GM18526 (cell line): ENCODE results near the gene FAN1.

Experiments
- POLR2A ChIP-seq: IDR thresholded peaks from 3 replicates; pipeline ENCODE4 v1.6.1; 2011; ENCODE audit not compliant: insufficient read length; ENCODE audit errors: extremely low read depth

FAN1 gene

DNA sequence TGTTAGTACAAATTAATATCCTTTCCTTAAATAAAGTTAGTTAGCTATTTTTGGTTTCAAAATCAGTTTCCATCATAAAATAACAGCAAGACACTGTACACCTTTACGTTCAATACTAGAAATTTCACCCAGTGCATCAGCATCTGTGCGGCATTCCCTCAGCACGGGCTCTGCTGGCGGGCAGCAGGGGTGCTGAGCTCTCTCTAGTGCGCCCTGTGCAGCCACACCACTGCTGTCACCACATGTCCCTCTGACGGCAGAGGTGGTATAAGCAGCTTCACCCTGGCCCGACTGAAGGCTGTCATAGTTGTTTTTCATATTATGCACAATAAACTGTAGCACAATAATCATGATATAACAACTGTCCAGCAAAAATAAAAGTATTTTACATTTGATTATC is 35.4 kb downstream of the FAN1 start:
- TF ChIP-seq POLR2A = no peak

DNA sequence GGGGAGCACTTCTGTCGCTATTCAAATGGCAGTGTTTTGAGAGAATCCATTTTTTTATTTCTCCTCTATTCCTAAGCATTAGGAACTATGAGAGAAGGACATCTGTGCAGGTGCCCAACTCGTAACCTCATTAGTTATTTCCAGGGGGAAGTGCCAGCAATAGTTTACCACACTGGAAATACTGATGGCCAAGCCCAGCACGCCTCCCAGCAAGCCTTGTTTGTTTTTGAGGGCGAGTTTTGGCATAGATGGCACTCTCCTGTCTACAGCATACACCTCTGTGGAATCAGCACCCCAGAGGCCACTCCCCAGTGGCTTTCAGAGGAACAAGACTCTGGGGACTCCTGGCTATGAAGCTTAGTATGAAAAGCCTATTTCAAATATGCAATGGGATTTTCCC is 36.6 kb downstream of the FAN1 start:
- TF ChIP-seq POLR2A = no peak

DNA sequence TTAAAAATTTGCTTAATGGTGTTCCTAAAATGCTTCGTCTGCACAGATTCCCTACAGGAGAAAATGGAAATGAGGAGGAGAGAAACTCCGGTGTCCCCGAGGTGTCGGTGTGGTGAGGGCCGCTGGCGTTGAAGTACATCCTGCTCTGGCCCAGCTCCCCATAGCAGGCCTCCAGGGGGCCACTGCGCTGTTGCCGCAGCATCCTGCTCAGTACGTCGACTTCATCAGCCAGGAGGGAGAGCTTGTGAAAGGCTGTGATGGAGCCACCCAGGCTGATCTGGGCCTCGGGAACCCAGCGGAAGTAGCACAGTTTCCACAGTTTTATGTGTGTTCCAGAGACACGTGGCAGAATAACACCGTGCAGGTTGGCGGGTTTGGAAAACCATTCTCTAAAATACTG is 37.8 kb downstream of the FAN1 start:
- TF ChIP-seq POLR2A = no peak

DNA sequence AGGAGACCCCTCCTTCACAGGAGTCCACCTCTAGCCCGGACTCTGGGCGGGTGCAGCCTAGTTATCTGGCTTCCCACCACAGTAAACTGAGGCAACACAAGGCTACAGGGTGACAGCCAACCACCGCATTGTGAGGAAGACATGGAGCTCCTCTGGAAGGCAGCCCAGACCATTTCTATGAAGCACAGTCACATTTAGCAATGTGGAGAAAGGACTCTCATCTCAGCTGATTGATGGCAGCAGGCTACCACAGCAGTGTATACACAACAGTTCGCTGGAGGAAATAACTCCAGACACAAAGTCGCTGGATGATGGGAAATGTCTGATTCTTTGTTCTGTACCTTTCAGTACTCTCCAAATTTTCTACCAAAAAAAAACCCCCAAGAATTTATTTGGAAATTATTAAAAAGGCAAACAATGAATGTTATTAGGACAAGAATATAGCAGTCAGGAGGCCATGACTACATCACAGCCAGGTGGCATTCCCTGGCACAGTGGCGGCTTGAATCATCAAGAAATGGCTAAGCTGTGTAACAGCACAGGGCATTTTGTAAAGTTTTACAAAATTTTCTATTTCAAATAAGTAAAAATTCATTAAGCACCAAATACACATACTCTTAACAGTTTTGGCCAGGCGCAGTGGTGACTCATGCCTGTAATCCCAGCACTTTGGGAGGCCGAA is 40.1 kb downstream of the FAN1 start:
- TF ChIP-seq POLR2A = no peak

DNA sequence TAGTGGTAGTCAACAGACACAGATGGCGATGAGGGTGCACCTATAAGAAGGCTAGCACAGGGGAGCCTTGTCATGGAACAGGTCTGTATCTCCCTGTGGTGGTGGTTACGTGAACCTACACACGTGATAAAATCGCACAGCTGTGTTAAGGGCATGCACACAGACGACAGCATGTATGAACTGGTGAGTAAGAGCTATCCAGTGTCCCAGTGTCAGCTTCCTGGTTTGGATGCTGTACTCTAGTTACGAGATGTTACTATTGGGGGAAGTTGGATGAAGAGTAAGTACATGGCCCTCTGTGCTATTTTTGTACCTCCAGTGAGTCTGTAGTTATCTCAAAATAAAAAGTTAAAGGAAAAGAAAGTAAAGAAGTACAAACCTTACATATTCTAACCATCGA is 49.5 kb downstream of the FAN1 start:
- no peak for TF ChIP-seq POLR2A

DNA sequence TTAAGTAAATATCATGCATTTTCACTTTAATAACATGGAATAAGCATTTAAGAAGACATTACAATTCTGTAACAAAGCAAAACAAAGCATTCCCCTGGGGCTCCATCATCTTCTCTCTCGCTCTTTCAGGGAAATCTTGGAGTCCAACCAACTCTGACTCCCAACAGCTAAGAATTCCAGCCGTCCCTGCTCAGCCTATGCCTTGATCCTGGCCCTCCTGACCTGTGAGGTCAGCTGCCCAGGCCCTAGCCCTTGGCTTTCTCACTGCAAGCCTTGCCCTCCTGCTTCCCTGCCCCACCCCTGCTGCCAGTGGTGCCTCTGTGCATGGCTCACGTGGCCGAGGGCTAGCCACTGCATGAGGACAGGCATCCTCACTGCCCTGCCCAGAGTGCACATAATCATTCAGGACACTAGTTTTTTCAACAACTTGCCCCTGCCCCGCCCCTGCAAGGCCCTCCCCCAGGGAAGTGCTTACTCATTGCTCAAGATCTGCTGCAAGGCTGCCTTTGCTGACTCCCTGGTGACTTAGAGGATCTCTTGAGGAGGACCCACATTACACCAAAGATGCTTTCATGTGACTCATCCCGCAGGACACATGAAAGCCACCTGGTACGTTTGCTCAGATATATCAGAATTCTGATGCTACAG is 50.1 kb downstream of the FAN1 start:
- no peak for TF ChIP-seq POLR2A

DNA sequence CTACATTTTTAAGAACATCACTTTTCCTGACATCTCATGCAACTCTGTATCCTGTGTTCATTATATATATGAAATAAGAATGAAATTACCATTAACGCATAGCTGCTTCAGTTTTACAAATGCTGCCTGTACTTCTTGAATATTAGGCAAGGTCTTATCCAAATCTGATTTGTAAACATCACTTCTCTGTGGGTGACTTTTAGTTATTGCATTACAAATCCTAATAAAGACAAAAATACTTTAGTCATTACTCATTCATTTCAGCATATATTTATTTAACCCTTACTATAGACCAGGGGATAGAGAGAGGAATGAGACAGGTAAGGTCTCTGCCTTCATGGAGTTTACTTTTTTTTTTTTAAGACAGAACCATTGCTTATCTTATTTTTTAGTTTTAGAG is 51.0 kb downstream of the FAN1 start:
- TF ChIP-seq POLR2A = no peak

DNA sequence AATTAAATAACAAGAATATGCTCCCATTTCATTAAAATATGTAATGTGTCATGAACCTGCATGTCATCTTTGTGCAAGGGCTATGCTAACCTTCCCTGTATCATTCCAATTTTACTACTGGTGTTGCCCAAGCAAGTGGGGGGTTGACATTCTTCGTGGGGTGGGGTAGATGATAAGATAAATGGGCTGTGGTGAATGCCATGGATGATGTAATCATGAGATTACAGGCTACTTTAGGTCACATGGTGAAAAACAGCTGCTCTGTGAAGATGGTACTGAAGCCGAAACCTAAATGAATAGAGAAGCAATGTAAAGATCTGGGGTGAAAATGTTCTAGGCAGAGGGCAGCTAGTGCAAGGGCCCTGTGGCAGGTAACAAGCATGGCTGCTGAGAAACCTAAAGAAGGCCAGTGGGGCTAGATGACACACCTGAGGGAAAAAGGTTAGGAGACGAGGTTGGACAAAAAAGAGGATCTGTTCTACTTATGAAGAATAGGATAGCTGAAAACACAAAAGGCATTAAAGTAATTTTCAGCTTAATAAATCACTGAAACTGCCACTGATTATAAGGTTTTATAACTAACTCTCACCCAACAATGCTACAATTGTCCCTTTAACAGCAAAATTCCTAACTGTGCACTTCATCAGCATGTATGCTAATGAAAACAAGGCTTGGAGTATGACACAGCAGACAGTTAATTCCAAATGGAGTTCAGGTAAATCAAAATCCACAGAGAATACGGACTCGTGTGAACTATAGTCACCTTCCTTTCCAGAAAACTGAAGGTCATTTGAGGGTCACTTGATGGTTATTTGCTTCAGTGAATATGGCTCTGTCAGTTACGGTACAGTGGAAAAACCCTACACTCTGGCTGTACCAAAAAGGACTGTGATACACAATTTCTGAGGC is 52.8 kb downstream of the FAN1 start:
- TF ChIP-seq POLR2A = no peak

DNA sequence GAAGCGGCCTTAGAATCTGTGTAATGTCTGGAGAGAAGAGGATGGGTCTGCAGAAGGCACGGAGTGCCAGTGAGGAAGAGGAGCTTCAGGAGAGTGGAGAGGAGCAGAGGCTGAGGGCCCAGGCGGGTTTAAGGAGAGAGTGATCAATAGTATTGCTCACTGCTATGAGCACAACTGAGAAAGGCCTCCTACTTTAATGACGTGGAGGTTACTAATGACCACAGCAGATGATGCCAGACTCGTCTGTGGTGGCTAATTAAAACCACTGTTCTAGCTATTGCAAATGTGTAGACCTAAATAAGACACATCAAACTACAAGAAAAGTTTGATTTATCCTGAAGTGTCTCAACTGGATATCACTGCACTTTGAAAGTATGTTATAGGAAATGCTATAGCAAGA is 54.5 kb downstream of the FAN1 start:
- no peak for TF ChIP-seq POLR2A

DNA sequence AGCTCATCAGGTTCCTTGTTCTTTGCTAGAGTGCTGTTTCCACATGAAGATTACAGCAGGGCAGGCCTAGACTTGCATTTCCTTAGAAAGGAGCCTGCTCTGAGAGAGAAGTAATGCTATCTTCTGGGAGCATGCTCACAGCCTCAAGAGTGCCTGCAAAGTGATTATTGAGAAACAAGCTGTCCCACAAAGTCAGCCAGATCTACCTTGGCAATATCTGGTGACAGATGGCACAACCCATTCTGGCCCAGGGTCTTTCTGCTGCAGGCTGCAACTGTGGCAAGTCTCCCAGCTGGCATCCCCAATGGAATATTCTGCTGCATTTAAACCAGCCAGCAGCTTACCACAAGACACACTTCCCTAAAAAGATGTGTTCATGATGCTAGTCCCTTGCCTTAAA is 58.4 kb downstream of the FAN1 start:
- no peak for TF ChIP-seq POLR2A

DNA sequence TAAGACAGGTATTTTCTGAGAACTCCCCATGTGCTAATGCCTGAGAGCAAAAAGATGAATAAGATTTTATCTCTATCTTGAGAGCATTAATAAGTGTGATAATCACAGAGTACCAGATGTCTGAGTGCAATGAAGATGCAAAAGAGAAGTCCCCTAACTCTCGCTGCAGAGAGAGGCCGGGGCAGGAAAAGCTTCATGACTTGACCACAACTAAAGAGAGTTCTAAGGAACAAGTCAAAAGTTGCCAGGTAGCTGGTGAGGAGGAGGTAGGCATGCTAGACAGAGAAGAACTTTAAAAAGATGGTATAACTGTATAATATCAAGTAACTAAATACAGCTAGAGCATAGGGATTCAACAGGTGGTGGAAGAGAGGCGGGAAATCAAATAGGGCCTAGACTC is 58.9 kb downstream of the FAN1 start:
- no peak for TF ChIP-seq POLR2A

DNA sequence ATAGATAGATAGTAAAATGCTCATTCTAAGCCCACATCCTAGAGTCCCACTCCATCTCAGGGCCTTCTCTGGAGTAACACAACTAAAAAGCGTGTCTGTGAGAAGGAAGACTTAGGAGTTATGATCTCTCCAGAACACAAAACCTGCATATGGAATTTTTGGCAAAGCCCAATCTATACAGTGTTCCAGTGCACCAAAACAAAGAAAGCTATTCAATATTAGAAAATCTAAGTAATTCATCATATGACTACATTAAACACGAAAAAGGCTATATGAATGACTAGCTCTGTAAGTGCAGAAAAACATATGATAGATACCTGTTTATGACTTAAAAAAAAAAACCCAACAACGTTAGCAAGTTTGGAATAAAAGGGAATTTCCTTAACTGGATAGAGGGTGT is 60.0 kb downstream of the FAN1 start:
- no peak for TF ChIP-seq POLR2A

DNA sequence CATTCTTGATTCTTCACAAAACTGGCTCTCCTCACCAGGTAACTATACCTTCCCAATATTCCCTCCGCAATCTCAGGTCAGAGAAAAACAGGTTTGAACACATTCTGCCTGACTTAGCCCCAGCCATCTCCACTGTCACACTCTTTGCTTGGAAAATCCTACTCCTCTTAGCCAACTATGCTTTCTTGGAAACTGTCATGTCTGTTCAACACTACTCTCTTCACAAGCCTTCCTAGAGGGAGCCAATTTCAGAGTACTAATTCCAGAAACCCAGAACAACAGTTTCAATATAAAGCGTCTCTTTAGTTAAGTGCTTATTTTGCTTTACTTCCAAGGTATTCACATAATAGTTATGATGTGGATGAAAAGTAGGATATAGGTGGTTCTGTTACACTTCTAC is 66.0 kb downstream of the FAN1 start:
- TF ChIP-seq POLR2A = no peak

DNA sequence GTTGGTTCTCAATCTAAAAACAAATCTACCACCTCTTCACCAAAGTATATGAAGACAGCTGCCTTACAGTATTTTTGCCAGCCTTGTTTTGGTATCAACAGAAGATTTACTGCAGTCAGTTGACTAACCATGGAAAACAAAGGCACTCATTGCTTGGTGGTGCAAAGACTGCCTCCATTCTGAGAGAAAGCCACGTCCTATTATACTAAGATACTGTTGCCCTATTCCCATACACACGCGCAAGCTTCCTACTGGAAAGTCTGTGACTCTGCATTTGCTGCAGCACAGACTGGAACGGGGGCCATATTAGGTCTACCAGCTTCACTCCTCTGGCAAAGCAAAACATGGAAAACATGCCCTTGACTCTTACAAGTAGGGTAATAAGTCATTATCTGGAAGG is 69.7 kb downstream of the FAN1 start:
- no peak for TF ChIP-seq POLR2A

DNA sequence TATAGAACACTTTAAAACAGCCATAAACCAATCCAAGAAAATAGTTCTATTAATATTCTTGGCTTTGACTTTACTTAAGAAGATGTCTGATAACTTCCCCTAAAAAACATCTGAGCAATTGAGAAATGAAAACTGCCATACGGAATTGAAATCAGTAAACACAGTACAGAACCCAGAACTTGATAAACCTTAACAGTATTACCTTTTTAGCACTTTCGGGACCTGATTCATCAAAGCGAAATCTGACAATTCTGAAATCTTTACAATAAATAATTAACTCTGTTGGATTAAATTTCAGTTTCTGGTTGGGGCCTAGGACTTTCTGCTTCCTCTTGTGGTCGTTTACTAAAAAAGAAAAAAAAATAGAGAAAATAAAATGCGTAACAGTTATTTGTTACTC is 70.4 kb downstream of the FAN1 start:
- no peak for TF ChIP-seq POLR2A

DNA sequence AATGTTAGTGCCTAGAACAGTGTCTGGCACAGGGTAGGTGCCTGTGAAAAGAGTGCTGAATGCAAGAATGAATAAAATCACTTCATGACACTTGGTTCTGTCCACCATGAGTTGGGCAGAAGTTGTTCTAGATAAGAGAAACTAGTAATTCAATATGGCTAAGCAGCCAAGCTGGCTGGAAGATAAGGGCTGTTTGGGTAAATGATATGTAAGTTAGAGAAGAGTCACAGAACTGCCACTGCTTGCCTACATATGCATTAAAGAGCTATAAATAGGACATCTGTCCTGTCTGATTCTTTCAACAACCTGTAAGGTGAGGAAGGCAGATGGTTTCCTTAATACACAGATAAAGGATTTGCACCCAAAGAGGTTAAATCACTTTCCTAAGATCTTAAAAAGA is 74.6 kb downstream of the FAN1 start:
- no peak for TF ChIP-seq POLR2A
